Activated naive CD4-positive, alpha-beta T cell treated with anti-CD3 and anti-CD28 coated beads, Interleukin-2, amount 10 ng/mL, durations not matched to agents 7 days and 5 days (primary cell): ENCODE results near the gene HPX.

Experiments
- CTCF ChIA-PET: fragments of 350-600 bp; sonication (Branson Sonifier 250); formaldehyde crosslinking; loops from one replicate; lab custom pipeline; 2021; ENCODE audit warnings: antibody characterized with exemption; lab: Charles Lee
- DNase-seq: peaks from one replicate; pipeline ENCODE4 v3.0.0-alpha.2; 2020
- H3K27ac Mint-ChIP-seq: one replicate; pipeline ENCODE4 v1.8.0; 2021; ENCODE audit warnings: mild to moderate bottlenecking, moderate library complexity, mixed read lengths
- H3K27me3 Mint-ChIP-seq: one replicate; pipeline ENCODE4 v1.8.0; 2021; ENCODE audit warnings: mild to moderate bottlenecking, mixed read lengths
- H3K36me3 Mint-ChIP-seq: one replicate; pipeline ENCODE4 v1.8.0; 2021; ENCODE audit warnings: mixed read lengths
- H3K4me1 Mint-ChIP-seq: one replicate; pipeline ENCODE4 v1.8.0; 2021; ENCODE audit warnings: mixed read lengths
- H3K4me3 Mint-ChIP-seq: one replicate; pipeline ENCODE4 v1.8.0; 2021; ENCODE audit warnings: mild to moderate bottlenecking, moderate library complexity, mixed read lengths
- H3K9me3 Mint-ChIP-seq: one replicate; pipeline ENCODE4 v1.8.0; 2021; ENCODE audit warnings: mixed read lengths

HPX gene, protein sequence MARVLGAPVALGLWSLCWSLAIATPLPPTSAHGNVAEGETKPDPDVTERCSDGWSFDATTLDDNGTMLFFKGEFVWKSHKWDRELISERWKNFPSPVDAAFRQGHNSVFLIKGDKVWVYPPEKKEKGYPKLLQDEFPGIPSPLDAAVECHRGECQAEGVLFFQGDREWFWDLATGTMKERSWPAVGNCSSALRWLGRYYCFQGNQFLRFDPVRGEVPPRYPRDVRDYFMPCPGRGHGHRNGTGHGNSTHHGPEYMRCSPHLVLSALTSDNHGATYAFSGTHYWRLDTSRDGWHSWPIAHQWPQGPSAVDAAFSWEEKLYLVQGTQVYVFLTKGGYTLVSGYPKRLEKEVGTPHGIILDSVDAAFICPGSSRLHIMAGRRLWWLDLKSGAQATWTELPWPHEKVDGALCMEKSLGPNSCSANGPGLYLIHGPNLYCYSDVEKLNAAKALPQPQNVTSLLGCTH

DNA sequence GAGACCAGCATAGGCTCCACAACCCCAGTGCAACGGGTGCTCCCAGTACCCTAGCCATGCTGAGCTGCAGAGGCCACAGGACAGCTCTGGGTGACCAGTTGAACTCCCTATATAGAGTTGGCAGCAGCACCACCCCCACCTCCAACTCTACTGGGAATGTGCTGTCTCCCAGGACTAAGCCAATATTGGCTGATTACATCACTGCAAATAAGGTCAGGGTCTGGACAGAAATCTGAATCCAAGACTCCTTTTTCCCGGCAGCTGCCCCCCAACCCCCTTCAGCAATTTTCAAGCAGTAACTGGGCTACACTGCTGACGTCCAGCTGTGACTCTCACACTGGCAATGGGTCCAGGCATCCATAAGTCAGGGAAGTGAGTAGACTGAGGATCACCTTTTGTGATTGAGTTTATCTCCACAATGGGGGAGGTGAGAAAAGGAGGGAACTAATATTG, at the start of gene HPX:
Gene HPX, minus strand, starts transcription at position 82 of the 453 bp plus-strand sequence. Its CDS starts 24 bp downstream, at position 58.
- no peak within 1 kb of the TSS for H3K4me3 Mint-ChIP-seq
- no peaks in the 10 kb centered on the region for H3K9me3 Mint-ChIP-seq
- CTCF ChIA-PET: interaction anchor here (0.7 to 14.8 kb wide), 8 partner anchors 14 to 314 kb away, joined by 3 to 563 read pairs (median 5); partner anchors contain the start of gene SMPD1
- no peaks in the 10 kb centered on the region for H3K36me3 Mint-ChIP-seq
- H3K27ac Mint-ChIP-seq: no peak within 1 kb of the TSS
- peaks cover 1% of the 10 kb centered on the region for H3K4me1 Mint-ChIP-seq
- no peak for DNase-seq
- H3K27me3 Mint-ChIP-seq: peaks cover 3% of the 10 kb centered on the region

DNA sequence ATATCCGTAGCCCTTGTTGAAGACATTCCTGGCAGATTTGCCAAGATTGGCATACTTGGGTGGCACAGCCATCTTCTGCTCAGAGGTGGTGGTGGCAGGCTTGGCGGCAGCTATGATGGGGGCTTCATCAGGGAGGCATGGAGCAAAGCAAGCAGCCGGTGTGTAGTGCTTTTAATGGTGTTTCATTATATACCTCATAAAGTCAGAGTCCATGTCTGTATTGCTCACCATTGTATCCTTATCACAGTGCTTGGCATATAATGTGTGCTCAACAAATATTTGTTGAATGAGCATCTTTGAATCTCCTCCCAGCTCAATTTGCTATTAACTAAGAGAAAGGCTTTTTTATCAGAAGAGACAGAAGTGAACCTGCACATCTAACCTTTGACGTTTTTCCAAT, 48.5 kb upstream of the HPX start:
- no peak overlapping the region for H3K27ac Mint-ChIP-seq
- DNase-seq: no peak
- H3K4me3 Mint-ChIP-seq: no peak overlapping the region
- H3K27me3 Mint-ChIP-seq: no peaks in the 10 kb centered on the region
- CTCF ChIA-PET: interaction anchor here (0.9 to 1.1 kb wide), 2 partner anchors 45 to 110 kb away, joined by 3 read pairs; no protein-coding TSS in a partner anchor
- peaks cover 25% of the 10 kb centered on the region for H3K36me3 Mint-ChIP-seq
- H3K9me3 Mint-ChIP-seq: no peaks in the 10 kb centered on the region
- H3K4me1 Mint-ChIP-seq: no peaks in the 10 kb centered on the region

DNA sequence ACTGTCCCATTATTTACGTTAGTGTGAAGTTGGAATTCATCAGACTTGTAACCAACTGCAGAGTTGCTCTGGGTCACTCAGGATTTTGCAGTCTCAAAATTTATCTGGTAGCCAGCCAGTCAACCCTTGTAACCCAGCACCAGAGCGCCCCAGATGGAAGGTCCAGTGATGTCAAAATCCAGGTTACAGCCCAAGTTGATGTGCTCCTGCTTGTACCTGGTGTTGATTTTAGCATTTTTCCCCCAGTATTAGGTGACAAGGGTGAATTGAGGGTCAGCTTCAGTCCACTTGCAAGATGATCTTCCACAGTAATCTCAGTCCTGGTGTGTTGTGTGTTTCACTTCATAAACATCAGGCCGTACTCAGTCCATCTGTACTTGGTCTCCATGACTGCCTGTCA, 48.0 kb upstream of the HPX start:
- Mint-ChIP-seq H3K27ac (no peak overlapping the region), H3K27me3 (no peaks in the 10 kb centered on the region), H3K4me1 (no peaks in the 10 kb centered on the region), H3K4me3 (no peak overlapping the region), H3K36me3 (peaks cover 26% of the 10 kb centered on the region), H3K9me3 (no peaks in the 10 kb centered on the region)
- DNase-seq: no peak
- CTCF ChIA-PET: no interaction called here

DNA sequence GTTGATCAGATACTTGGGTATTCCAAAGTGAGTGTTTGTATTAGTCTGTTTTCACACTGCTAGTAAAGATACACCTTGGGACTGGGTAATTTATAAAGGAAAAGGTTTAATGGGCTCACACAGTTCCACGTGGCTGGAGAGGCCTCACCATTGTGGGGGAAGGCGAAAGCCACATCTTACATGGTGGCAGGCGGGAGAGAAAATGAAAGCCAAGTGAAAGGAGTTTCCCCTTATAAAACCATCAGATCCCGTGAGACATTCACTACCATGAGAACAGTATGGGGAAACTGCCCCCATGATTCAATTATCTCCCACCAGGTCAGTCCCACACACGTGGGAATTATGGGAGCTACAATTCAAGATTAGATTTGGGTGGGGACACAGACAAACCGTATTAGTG, 47.6 kb upstream of the HPX start:
- no peak overlapping the region for H3K27ac Mint-ChIP-seq
- H3K36me3 Mint-ChIP-seq: peaks cover 30% of the 10 kb centered on the region
- no peak overlapping the region for H3K4me3 Mint-ChIP-seq
- no peaks in the 10 kb centered on the region for H3K27me3 Mint-ChIP-seq
- no peaks in the 10 kb centered on the region for H3K9me3 Mint-ChIP-seq
- H3K4me1 Mint-ChIP-seq: peaks cover 3% of the 10 kb centered on the region
- CTCF ChIA-PET: interaction anchor here (1.3 kb wide), 1 partner anchor 109 kb away, joined by 3 read pairs; no protein-coding TSS in a partner anchor
- DNase-seq: no peak

DNA sequence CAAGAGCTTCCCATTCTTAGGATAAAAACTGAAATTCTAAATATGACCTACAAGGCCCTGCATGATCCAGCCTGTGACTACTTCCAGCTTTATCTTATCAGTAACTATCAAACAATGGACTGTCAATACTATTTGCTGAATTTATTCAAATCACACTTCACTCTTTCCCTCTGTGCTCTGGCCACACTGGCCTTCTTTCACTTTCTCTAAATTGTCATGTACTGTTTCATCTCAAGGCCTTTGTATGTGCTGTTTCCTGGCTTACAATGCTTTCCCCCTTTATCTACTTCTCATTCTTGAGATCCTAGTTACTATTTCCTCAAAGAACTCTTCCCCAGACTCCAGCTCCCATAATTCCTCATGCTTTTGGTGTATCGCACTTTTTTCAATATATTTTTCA, 46.2 kb upstream of the HPX start:
- H3K36me3 Mint-ChIP-seq: peaks cover 37% of the 10 kb centered on the region
- CTCF ChIA-PET: interaction anchor here (1.1 to 3.4 kb wide), 3 partner anchors 19 to 109 kb away, joined by 3 to 17 read pairs (median 4); no protein-coding TSS in a partner anchor
- H3K4me1 Mint-ChIP-seq: peaks cover 14% of the 10 kb centered on the region
- no peak overlapping the region for H3K4me3 Mint-ChIP-seq
- no peaks in the 10 kb centered on the region for H3K9me3 Mint-ChIP-seq
- DNase-seq: no peak
- H3K27ac Mint-ChIP-seq: no peak overlapping the region
- H3K27me3 Mint-ChIP-seq: no peaks in the 10 kb centered on the region

DNA sequence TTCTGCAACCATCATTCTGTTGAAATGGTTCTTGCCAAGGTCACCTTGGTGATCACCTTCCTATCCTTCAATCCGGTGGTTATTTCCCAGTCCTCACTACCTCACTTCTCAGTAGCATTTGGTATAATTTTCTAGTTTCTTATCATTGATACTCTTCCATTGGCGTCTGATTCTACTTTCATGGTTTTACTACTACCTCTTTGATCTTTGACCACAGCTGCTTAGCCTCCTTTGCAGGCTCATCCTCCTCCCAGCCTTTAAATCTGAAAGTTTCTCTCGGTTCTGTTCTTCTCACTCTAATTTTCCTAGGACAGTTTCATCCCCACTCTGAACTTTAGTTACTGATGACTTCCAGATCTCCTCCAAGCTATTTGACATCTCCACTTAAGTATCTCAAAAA, 45.5 kb upstream of the HPX start:
- peaks cover 35% of the 10 kb centered on the region for H3K36me3 Mint-ChIP-seq
- no peaks in the 10 kb centered on the region for H3K27me3 Mint-ChIP-seq
- CTCF ChIA-PET: interaction anchor here (1.1 to 3.4 kb wide), 2 partner anchors 20 to 108 kb away, joined by 4 to 17 read pairs; no protein-coding TSS in a partner anchor
- H3K9me3 Mint-ChIP-seq: no peaks in the 10 kb centered on the region
- H3K27ac Mint-ChIP-seq: no peak overlapping the region
- H3K4me3 Mint-ChIP-seq: no peak overlapping the region
- peaks cover 16% of the 10 kb centered on the region for H3K4me1 Mint-ChIP-seq
- no peak for DNase-seq

DNA sequence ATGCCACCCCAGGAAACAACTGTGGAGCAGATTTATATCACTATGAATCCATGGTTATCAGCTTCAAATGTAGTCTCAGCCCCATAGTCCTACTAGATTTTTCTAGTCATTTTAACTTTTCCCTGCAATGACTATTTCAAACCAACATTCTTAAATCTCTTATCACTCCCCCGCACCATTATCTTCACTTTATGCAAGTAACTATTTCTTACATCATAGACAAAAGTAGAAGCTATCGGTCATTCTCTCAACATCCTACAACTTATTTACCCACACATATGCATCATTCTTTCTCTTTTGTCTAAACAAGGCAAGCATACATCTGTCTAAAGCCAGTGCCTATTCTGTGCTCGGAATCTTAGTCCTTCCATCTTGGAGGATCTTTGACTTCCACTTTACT, 44.9 kb upstream of the HPX start:
- CTCF ChIA-PET: interaction anchor here (0.9 to 3.4 kb wide), 3 partner anchors 20 to 110 kb away, joined by 3 to 17 read pairs (median 6); no protein-coding TSS in a partner anchor
- no peaks in the 10 kb centered on the region for H3K27me3 Mint-ChIP-seq
- H3K4me3 Mint-ChIP-seq: no peak overlapping the region
- no peak overlapping the region for H3K27ac Mint-ChIP-seq
- H3K36me3 Mint-ChIP-seq: peaks cover 39% of the 10 kb centered on the region
- DNase-seq: no peak
- H3K4me1 Mint-ChIP-seq: peaks cover 22% of the 10 kb centered on the region
- H3K9me3 Mint-ChIP-seq: no peaks in the 10 kb centered on the region

DNA sequence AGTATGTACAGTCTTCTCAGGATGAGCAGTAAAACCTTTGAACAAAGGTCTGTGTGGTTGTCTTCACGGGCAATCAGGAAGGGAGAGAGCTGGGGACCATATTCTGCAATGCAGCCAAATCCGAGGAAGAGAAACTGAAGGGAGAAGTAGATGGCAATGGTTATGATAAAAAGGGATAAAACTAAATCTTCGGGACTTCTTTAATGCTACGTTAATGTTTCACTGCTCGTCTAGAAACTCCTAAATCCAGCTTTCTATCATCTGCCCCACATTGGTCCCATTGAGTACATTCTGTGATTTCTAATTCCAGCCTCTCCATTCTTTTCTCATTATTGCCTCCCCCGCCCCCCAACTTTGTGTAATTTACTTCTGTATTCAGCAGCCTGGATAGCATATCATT, 42.2 kb upstream of the HPX start:
- Mint-ChIP-seq H3K4me1 (peaks cover 42% of the 10 kb centered on the region), H3K27me3 (no peaks in the 10 kb centered on the region), H3K36me3 (peaks cover 36% of the 10 kb centered on the region), H3K4me3 (peak overlapping the region; percentile 82), H3K27ac (peak overlapping the region; percentile 96), H3K9me3 (no peaks in the 10 kb centered on the region)
- DNase-seq: no peak
- CTCF ChIA-PET: interaction anchor here (1.2 to 2.5 kb wide), 3 partner anchors 43 to 104 kb away, joined by 3 to 21 read pairs (median 3); no protein-coding TSS in a partner anchor

DNA sequence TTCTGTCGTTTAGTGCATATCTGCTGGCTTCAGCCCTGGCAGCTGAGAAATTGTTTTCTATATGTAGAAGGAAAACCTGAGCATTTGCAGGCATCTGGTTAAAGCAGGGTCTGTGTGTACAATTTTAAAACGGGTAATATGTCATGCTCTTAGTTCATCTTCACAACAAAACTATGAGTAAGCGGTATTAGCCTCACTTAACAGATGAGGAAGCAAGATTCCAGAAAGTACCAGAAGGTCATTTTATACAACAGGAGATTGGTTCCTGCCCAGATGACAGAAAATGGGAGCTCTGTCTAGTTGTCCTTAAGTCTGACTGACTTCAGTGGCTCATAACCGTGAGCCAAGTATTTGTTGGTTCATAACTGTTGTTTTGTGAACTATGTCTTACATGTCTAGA, 41.7 kb upstream of the HPX start:
- peak overlapping the region; percentile 82 for H3K4me3 Mint-ChIP-seq
- no peaks in the 10 kb centered on the region for H3K9me3 Mint-ChIP-seq
- peaks cover 38% of the 10 kb centered on the region for H3K36me3 Mint-ChIP-seq
- H3K4me1 Mint-ChIP-seq: peaks cover 42% of the 10 kb centered on the region
- H3K27me3 Mint-ChIP-seq: no peaks in the 10 kb centered on the region
- H3K27ac Mint-ChIP-seq: peak overlapping the region; percentile 96
- CTCF ChIA-PET: interaction anchor here (1.2 to 2.5 kb wide), 5 partner anchors 33 to 104 kb away, joined by 3 to 21 read pairs (median 3); no protein-coding TSS in a partner anchor
- DNase-seq: no peak

DNA sequence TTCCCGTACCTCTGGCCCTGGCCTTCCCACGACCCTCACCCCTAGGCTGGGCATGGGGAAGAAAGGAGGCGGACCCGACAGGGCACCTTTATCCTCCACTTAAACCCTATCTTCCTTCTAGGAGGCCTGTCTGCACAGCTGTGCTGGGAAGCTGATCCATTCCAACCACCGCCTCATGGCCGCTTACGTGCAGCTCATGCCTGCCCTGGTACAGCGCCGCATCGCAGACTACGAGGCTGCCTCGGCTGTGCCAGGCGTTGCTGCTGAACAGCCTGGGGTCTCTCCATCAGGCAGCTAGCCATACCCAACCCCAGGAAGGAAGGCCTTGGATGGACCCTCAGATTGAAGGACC, 41.1 kb upstream of the HPX start:
- no peak for DNase-seq
- H3K4me3 Mint-ChIP-seq: peak overlapping the region; percentile 82
- H3K27ac Mint-ChIP-seq: peak overlapping the region; percentile 96
- peaks cover 42% of the 10 kb centered on the region for H3K36me3 Mint-ChIP-seq
- CTCF ChIA-PET: interaction anchor here (0.8 to 2.5 kb wide), 6 partner anchors 10 to 224 kb away, joined by 3 to 21 read pairs (median 4); no protein-coding TSS in a partner anchor
- H3K4me1 Mint-ChIP-seq: peaks cover 42% of the 10 kb centered on the region
- H3K9me3 Mint-ChIP-seq: no peaks in the 10 kb centered on the region
- H3K27me3 Mint-ChIP-seq: no peaks in the 10 kb centered on the region

DNA sequence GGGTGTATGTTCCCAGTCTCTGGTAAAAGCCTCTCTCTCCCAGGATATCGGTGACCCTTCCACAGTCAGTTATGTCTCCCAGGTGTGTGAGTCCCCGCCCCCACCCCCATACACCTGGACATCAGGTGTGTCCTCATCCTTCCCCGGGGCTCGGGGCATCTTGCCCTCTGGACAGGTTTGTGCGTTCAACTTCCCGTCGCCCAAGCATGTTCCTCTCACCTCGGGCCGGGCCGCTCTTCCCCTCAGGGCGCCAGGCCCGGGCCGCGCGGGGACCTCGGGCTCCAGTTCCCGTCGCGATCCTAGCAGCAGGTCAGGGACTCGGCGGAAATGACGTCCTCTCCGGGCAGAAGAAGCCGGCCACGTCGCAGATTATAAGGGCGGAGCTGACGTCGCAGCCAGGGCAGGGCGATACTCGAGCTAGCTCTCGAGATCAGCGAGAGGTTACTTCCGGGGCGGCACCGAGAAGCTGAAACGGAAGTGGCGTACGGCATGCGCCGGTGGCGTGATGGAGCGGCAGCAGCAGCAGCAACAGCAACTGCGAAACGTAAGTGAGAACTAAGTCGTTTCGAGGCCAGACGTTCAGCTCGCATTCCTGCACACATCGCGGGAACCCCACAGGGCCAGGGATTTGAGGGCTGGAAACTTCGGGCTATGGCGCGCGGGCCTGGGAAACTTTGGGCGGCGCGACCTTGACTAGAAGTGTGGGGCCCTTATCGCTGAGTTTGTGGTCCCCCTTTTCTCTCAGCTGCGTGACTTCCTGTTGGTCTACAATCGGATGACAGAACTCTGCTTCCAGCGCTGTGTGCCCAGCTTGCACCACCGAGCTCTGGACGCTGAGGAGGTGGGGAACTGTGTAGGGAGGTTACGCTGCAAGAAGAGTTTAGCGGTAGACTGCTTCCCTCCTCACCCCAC, 40.5 kb upstream of the HPX start, which contains the start of the genes ARFIP2 and TIMM10B:
Gene ARFIP2, minus strand, starts transcription at position 320 of the 912 bp plus-strand sequence. CDS start 910 bp downstream, outside the sequence.
Gene TIMM10B, plus strand, starts transcription at position 490 of the 912 bp plus-strand sequence. Its CDS starts 16 bp downstream, at position 506.
- Mint-ChIP-seq H3K36me3 (peaks cover 45% of the 10 kb centered on the region), H3K4me1 (peaks cover 42% of the 10 kb centered on the region), H3K27me3 (no peaks in the 10 kb centered on the region), H3K9me3 (no peaks in the 10 kb centered on the region), H3K27ac (peak within 1 kb of the TSS; percentile 96), H3K4me3 (peak within 1 kb of the TSS; percentile 82)
- CTCF ChIA-PET: interaction anchor here (0.8 to 2.5 kb wide), 9 partner anchors 9 to 225 kb away, joined by 3 to 21 read pairs (median 4); no protein-coding TSS in a partner anchor
- DNase-seq: peak; percentile 99

DNA sequence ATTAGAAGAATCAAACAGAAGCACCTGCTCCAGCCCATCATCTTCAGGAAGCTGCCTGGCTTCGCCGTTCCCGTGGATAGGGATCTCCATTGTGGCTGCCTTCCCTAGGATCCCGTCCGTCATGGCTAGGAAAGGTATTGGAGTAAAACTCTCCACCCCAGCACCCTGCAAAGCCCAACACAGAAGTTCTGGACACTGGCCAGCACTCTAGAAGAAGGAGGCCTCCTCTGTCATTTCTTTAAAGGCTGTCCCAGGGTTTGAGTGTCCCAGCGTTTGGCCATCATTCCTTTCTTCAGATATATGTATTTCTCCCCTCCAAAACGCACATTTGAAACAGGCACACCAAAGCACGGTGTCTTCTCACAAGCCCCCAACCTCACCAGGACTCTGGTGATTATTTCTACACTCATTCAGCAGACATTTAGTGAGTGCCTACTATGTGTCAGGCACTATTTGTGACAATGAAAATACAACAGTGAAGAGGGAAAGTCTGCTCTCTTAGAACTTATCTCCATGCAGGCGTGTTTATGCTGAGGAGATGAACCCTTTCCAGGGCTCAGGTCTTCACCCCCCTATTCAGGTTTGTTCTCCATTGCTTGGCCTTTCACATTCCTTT, 39.6 kb upstream of the HPX start:
- Mint-ChIP-seq H3K36me3 (peaks cover 45% of the 10 kb centered on the region), H3K9me3 (no peaks in the 10 kb centered on the region), H3K27me3 (no peaks in the 10 kb centered on the region), H3K4me1 (peaks cover 42% of the 10 kb centered on the region), H3K4me3 (peak overlapping the region; percentile 82), H3K27ac (peak overlapping the region; percentile 96)
- CTCF ChIA-PET: no interaction called here
- no peak for DNase-seq

DNA sequence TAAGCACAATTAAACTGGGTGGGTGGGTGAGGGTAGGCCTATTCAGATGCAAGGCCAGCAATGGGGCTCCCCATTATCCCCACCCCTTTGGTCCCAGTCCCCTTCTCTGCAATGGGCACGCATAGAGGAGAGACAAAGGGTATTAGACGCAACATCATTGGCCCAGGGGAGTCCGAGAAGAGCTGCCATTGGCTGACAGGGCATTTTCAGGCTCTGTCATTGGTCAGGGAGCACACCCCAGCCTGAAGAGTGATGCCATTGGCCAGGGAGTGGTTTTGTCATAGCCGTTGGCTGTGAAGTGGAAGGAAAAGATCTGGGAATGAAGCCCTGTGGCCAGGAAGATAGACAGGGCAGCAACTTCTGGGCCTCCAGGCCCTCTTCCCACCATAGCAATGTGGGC, 35.8 kb upstream of the HPX start:
- H3K9me3 Mint-ChIP-seq: no peaks in the 10 kb centered on the region
- no peak overlapping the region for H3K27ac Mint-ChIP-seq
- no peak overlapping the region for H3K4me3 Mint-ChIP-seq
- peaks cover 29% of the 10 kb centered on the region for H3K36me3 Mint-ChIP-seq
- peaks cover 46% of the 10 kb centered on the region for H3K4me1 Mint-ChIP-seq
- CTCF ChIA-PET: interaction anchor here (0.8 to 3.8 kb wide), 3 partner anchors 8 to 98 kb away, joined by 3 to 20 read pairs (median 4); no protein-coding TSS in a partner anchor
- peaks cover 18% of the 10 kb centered on the region for H3K27me3 Mint-ChIP-seq
- no peak for DNase-seq
